Measurements from ENCODE around the gene ADCY5. TPM values are rescaled to one million over a fixed set of nuclear protein-coding genes. Genes with fewer than 3 reads are reported as not detected.

The ADCY5 gene
- polyA plus RNA-seq, 2 donors = 4.4 to 5.0 TPM

DNA sequence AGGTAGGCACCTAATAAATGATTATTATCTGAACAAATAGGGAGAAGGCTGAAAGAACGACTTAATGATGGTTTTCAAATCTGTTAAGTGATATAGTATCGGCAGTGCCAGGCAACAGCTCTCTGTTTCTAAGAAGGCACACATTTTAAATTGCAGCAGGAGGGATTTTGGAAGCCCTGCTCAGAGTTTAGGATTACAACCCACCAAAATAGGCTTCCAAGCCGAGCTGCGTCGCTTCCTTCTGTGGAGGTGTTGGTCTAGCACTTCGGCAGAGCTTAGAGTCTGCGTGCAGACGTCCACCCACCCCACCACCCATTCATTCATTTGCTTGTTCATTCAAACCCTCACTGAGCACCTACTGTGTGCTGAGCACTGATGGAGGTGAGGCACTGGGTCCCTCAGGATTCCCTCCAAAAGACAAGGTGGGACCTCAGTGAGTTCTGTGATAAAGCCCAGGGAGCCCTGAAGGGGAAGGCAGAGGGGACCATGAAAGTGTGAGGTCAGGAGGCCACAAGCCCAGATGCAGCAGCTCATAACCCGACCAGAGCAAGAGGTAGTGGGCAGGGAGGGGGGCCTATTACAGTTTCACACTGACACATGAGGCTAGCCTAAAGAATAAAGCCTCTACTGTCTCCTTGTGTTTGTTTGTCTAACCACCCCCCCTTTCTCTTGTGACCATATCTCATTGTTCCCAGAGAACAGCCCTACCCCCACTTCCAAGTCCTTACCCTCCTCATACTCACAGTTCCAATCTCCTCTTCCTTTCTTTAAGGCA, 8.9 kb downstream of the ADCY5 start:
- no peaks in the 10 kb centered on the region for H3K27me3 ChIP-seq (ENCODE audit: control insufficient read depth in 1 of 2, insufficient read depth in 2 of 2, low read length in 2 of 2)
- 65 to 71% methylated on average over 9 of the region's 9 CpGs for WGBS, 2 donors
- H3K36me3 ChIP-seq (ENCODE audit: control insufficient read depth in 2 of 2, insufficient read depth in 2 of 2, low read length in 1 of 2) = no peaks in the 10 kb centered on the region
- peak overlapping the region in 1 of 2 donors; percentile 61 for H3K27ac ChIP-seq (ENCODE audit: low read depth in 2 of 2, low read length in 1 of 2)
- H3K4me1 ChIP-seq (ENCODE audit: control insufficient read depth in 2 of 2, insufficient read depth in 2 of 2, low read length in 1 of 2) = peaks cover 0 to 1% of the 10 kb centered on the region in 2 donors
- H3K9me3 ChIP-seq (ENCODE audit: control insufficient read depth in 2 of 2, insufficient read depth in 1 of 2, low read depth in 1 of 2, low read length in 1 of 2) = no peaks in the 10 kb centered on the region
- H3K4me3 ChIP-seq (ENCODE audit: low read depth in 1 of 2, low read length in 2 of 2) = no peak overlapping the region

DNA sequence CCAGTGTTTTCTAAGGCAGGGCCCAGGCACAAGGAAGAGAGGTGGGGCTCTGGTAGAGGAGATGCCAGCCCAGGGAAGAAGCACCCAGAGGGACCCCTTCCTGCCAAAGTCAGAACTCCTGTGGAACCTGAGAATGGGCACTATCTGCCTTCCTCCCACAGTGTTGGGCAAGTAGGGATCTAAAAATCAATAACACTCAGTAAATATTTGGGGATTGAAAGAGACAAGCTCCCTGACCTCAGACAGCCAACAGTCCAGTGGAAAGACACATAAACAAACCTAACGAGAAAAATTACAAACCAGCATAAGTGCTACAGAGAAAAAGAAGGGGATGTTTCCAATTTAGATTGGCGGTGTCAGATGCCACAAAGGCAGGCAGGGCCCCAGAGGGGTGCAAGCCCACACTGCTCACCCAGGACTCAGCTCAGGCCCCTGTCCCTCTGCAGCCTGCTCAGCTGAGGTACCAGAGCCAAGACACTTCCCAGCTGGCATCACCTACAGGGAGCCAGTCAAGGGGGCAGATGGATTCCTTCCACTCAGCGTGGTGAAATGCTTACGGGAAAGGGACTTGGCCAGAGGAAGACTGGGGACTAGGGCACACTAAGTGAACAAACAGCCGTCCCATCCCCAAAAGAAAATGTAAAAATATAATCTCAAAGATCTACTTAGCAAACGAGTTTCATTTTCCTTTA, 15.9 kb downstream of the ADCY5 start:
- peak overlapping the region; percentile 46 to 57 for H3K27ac ChIP-seq (ENCODE audit: low read depth in 2 of 2, low read length in 1 of 2)
- H3K27me3 ChIP-seq (ENCODE audit: control insufficient read depth in 1 of 2, insufficient read depth in 2 of 2, low read length in 2 of 2) = no peaks in the 10 kb centered on the region
- peaks cover 0 to 3% of the 10 kb centered on the region in 2 donors for H3K9me3 ChIP-seq (ENCODE audit: control insufficient read depth in 2 of 2, insufficient read depth in 1 of 2, low read depth in 1 of 2, low read length in 1 of 2)
- no peaks in the 10 kb centered on the region for H3K36me3 ChIP-seq (ENCODE audit: control insufficient read depth in 2 of 2, insufficient read depth in 2 of 2, low read length in 1 of 2)
- 69 to 81% methylated on average over 6 of the region's 6 CpGs for WGBS, 2 donors
- H3K4me3 ChIP-seq (ENCODE audit: low read depth in 1 of 2, low read length in 2 of 2) = no peak overlapping the region
- H3K4me1 ChIP-seq (ENCODE audit: control insufficient read depth in 2 of 2, insufficient read depth in 2 of 2, low read length in 1 of 2) = no peaks in the 10 kb centered on the region

DNA sequence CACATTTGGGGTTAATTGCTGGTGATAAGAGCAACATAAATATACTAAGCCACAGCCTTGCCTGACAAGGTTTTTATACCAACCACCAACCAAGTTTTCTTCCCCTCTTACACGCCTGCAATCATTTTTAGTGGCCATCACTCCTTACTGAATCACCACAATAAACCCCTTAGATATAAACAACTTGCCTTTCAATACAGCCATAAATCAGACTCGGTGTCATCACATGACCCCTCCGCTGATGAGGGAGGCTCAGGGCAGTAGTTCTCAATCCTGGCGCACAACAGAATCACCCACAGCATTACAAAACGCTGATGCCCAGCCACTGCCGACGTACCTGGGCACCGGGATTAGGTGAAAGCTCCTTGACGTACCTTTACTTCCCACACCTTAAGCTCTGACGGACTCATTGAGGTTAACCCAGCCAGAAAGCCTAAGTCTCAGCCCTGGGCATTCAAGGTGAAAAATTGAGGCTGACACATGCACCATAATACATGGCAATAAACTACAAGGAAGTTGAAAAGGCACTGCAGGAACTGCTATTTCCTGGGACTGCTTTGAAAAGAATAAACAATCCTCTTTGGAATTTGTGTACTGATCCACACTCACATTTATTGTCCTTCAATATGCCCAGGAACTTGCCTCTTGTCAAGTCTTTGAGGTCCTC, 17.1 kb downstream of the ADCY5 start:
- no peaks in the 10 kb centered on the region for H3K36me3 ChIP-seq (ENCODE audit: control insufficient read depth in 2 of 2, insufficient read depth in 2 of 2, low read length in 1 of 2)
- no peaks in the 10 kb centered on the region for H3K4me1 ChIP-seq (ENCODE audit: control insufficient read depth in 2 of 2, insufficient read depth in 2 of 2, low read length in 1 of 2)
- H3K27me3 ChIP-seq (ENCODE audit: control insufficient read depth in 1 of 2, insufficient read depth in 2 of 2, low read length in 2 of 2) = no peaks in the 10 kb centered on the region
- peak overlapping the region; percentile 14 to 35 for H3K27ac ChIP-seq (ENCODE audit: low read depth in 2 of 2, low read length in 1 of 2)
- 56 to 76% methylated on average over 10 of the region's 10 CpGs for WGBS, 2 donors
- H3K4me3 ChIP-seq (ENCODE audit: low read depth in 1 of 2, low read length in 2 of 2) = no peak overlapping the region
- H3K9me3 ChIP-seq (ENCODE audit: control insufficient read depth in 2 of 2, insufficient read depth in 1 of 2, low read depth in 1 of 2, low read length in 1 of 2) = peaks cover 0 to 3% of the 10 kb centered on the region in 2 donors

DNA sequence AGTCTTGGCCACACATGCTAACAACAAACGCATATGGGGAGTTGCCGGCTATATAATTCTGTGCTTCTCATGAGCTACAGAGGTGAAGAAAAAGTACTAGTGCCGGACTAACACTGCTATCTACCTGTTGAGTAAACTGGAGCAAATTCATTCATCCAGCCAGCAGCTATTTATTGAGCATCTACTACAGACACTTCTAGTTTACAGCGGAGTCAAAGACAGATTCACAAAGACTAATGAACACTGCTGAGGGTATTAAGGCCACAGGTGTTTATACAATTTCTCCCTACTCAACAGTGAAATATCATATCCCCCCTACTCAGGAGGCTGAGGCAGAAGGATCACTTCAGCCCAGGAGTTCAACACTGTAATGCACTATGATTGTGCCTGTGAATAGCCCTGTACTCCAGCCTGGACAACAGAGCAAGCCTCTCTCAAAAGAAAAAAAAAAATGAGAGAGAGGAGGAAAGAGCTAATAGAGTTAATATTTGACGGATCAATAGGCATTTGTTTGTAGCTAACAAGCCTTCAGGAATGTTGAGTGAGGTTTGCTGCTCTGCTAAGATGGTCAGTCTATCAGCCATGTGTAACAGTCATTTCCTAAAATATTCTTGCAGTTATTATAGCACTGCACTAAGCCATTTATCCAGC, 17.8 kb downstream of the ADCY5 start:
- H3K9me3 ChIP-seq (ENCODE audit: control insufficient read depth in 2 of 2, insufficient read depth in 1 of 2, low read depth in 1 of 2, low read length in 1 of 2) = peaks cover 0 to 3% of the 10 kb centered on the region in 2 donors
- H3K27me3 ChIP-seq (ENCODE audit: control insufficient read depth in 1 of 2, insufficient read depth in 2 of 2, low read length in 2 of 2) = no peaks in the 10 kb centered on the region
- H3K27ac ChIP-seq (ENCODE audit: low read depth in 2 of 2, low read length in 1 of 2) = no peak overlapping the region
- 92 to 94% methylated on average over 5 of the region's 5 CpGs for WGBS, 2 donors
- no peaks in the 10 kb centered on the region for H3K36me3 ChIP-seq (ENCODE audit: control insufficient read depth in 2 of 2, insufficient read depth in 2 of 2, low read length in 1 of 2)
- no peaks in the 10 kb centered on the region for H3K4me1 ChIP-seq (ENCODE audit: control insufficient read depth in 2 of 2, insufficient read depth in 2 of 2, low read length in 1 of 2)
- H3K4me3 ChIP-seq (ENCODE audit: low read depth in 1 of 2, low read length in 2 of 2) = no peak overlapping the region

DNA sequence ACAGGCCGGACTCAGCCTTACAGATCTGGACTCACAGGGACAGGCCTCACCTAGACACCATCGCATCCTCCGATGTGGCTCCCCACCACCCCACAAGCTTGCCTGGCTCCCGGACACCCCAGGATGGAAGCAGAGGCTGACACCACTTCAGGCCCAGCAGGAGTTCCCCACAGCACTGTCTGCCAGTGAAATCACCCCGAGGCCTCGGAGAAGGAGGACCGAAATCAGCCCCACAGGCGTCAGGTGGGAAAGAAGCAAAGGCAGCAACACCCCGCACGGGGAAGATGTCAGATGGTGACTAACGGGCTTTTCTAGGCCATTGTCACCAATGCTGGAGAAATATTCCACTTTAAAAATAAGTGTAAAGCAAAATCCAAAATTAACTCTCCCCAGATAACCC, 18.6 kb downstream of the ADCY5 start:
- no peaks in the 10 kb centered on the region for H3K27me3 ChIP-seq (ENCODE audit: control insufficient read depth in 1 of 2, insufficient read depth in 2 of 2, low read length in 2 of 2)
- no peaks in the 10 kb centered on the region for H3K4me1 ChIP-seq (ENCODE audit: control insufficient read depth in 2 of 2, insufficient read depth in 2 of 2, low read length in 1 of 2)
- H3K4me3 ChIP-seq (ENCODE audit: low read depth in 1 of 2, low read length in 2 of 2) = no peak overlapping the region
- 84% methylated on average over 11 of the region's 11 CpGs for WGBS, 2 donors
- H3K27ac ChIP-seq (ENCODE audit: low read depth in 2 of 2, low read length in 1 of 2) = no peak overlapping the region
- H3K9me3 ChIP-seq (ENCODE audit: control insufficient read depth in 2 of 2, insufficient read depth in 1 of 2, low read depth in 1 of 2, low read length in 1 of 2) = peaks cover 0 to 3% of the 10 kb centered on the region in 2 donors
- H3K36me3 ChIP-seq (ENCODE audit: control insufficient read depth in 2 of 2, insufficient read depth in 2 of 2, low read length in 1 of 2) = no peaks in the 10 kb centered on the region

DNA sequence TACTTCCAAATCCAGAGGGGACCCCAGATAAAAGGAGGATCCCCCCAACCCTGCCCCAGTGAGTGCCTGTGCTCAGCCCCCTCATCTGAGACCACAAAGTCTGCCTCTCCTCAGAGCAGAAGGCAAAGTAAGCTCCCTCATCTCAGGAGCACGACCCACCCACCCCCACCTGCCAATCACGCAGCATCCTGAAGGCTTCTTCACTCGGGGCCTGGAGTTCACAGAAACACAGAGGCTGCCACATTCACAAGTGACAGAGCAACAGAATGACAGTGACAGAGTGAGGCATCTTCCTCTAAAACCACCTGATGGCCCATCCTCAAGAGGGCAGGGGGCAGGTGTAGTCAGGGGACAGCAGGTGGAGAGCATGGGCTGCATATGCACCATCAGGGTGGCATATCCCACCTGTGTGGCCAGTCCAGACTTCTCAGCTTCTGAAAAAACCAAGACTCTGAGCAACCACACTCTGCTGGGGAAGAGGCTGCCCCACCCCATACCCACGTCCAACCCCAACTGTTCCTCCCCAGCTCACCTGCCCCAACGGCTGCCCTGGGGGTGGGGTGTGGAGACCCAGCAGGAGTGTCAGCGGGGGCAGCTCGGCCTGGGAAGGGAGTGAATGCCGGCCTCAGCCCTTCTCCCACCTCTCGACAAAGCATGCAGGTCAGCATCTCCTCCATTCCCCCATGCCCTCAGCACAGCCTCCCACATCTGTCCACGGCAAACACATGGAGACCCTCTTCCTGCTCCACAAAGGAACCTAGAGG, 19.3 kb downstream of the ADCY5 start:
- Histone ChIP-seq H3K4me1 (ENCODE audit: control insufficient read depth in 2 of 2, insufficient read depth in 2 of 2, low read length in 1 of 2) (peaks cover 0 to 4% of the 10 kb centered on the region in 2 donors), H3K4me3 (ENCODE audit: low read depth in 1 of 2, low read length in 2 of 2) (no peak overlapping the region), H3K27ac (ENCODE audit: low read depth in 2 of 2, low read length in 1 of 2) (no peak overlapping the region), H3K36me3 (ENCODE audit: control insufficient read depth in 2 of 2, insufficient read depth in 2 of 2, low read length in 1 of 2) (no peaks in the 10 kb centered on the region), H3K9me3 (ENCODE audit: control insufficient read depth in 2 of 2, insufficient read depth in 1 of 2, low read depth in 1 of 2, low read length in 1 of 2) (peaks cover 0 to 3% of the 10 kb centered on the region in 2 donors), H3K27me3 (ENCODE audit: control insufficient read depth in 1 of 2, insufficient read depth in 2 of 2, low read length in 2 of 2) (no peaks in the 10 kb centered on the region)
- WGBS, 2 donors = 67 to 81% methylated on average over 9 to 10 of the region's 10 CpGs

DNA sequence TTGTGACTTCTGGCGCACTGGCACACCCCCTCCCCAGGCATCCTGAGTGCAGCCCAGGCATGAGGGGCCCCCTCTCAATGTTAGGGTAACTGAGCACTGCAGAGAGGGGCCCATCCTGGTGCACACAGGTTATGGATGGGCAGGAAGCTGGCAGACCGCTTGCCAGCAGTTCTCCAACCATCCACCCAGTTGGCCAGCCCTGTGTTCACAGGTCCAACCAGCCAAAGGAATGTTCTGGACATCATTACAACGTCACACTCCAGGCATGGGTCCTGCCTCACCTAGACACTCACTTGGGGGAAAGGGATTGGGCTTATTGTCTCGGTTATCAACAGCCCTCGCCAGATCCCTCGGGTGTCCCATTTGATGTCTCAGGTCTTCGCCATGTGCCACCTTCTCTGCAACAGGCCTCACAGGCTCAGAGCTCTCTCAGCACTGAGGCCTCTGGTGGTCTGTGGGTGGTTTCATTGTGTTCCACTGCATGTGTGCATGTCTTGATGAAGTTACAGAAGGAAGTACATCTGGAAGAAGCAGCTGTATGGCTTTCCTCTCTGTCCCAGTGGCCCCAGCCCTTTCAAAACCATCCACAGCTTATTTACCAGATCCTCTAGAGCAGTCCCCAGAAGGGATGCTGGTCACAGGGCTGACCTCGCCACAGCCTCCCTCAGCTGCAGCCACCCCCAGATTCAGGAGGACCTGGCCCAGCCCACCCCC, 23.7 kb downstream of the ADCY5 start:
- Histone ChIP-seq H3K4me1 (ENCODE audit: control insufficient read depth in 2 of 2, insufficient read depth in 2 of 2, low read length in 1 of 2) (peaks cover 0 to 6% of the 10 kb centered on the region in 2 donors), H3K4me3 (ENCODE audit: low read depth in 1 of 2, low read length in 2 of 2) (no peak overlapping the region), H3K9me3 (ENCODE audit: control insufficient read depth in 2 of 2, insufficient read depth in 1 of 2, low read depth in 1 of 2, low read length in 1 of 2) (no peaks in the 10 kb centered on the region), H3K27ac (ENCODE audit: low read depth in 2 of 2, low read length in 1 of 2) (peak overlapping the region; percentile 30 to 59), H3K36me3 (ENCODE audit: control insufficient read depth in 2 of 2, insufficient read depth in 2 of 2, low read length in 1 of 2) (no peaks in the 10 kb centered on the region), H3K27me3 (ENCODE audit: control insufficient read depth in 1 of 2, insufficient read depth in 2 of 2, low read length in 2 of 2) (no peaks in the 10 kb centered on the region)
- WGBS, 2 donors = 68 to 72% methylated on average over 8 of the region's 8 CpGs

DNA sequence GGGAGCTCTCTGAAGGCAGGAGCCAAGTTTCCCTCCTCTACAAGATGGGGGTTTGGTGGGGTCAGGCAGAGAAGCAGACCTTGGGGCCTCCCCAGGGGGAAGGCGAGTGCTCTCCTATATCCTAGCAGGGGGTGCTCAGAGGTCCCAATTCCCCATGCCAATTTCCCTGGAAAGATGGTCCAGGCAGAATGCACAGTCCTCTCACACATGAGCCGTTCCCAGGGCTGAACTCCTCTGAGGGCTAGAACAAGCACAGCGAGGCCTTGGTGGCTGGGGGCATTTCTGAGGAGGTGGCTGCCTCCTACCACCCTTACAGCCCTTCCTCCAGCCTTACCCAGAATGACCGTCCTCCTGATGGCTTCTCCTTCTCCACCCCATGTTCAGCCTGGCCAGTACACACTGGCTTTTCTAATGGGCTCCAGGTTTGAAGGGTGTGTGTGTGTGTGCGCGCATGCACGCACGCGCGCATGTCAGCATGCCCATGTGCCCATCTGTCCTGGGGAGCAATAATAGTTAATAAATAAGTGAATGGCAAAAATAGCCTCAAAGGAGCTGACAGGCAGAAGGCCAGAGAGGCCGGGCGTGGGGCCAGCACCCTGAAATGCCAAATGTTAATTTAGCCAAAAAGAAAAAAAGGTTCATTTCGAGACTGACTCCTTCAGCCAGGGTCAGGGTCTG, 24.4 kb downstream of the ADCY5 start:
- no peak overlapping the region for H3K4me3 ChIP-seq (ENCODE audit: low read depth in 1 of 2, low read length in 2 of 2)
- H3K36me3 ChIP-seq (ENCODE audit: control insufficient read depth in 2 of 2, insufficient read depth in 2 of 2, low read length in 1 of 2) = no peaks in the 10 kb centered on the region
- peak overlapping the region; percentile 32 to 74 for H3K27ac ChIP-seq (ENCODE audit: low read depth in 2 of 2, low read length in 1 of 2)
- H3K9me3 ChIP-seq (ENCODE audit: control insufficient read depth in 2 of 2, insufficient read depth in 1 of 2, low read depth in 1 of 2, low read length in 1 of 2) = no peaks in the 10 kb centered on the region
- peaks cover 0 to 6% of the 10 kb centered on the region in 2 donors for H3K4me1 ChIP-seq (ENCODE audit: control insufficient read depth in 2 of 2, insufficient read depth in 2 of 2, low read length in 1 of 2)
- WGBS, 2 donors = 57 to 58% methylated on average over 13 of the region's 13 CpGs
- no peaks in the 10 kb centered on the region for H3K27me3 ChIP-seq (ENCODE audit: control insufficient read depth in 1 of 2, insufficient read depth in 2 of 2, low read length in 2 of 2)

All from esophagus (tissue), 2 donors.